Karpas-422 (cell line): Measurements from ENCODE around the gene CEP41. TPM values are rescaled to one million over a fixed set of nuclear protein-coding genes. Genes with fewer than 3 reads are reported as not detected.

ENCODE experiments used
- DNase-seq: peaks from one replicate; pipeline ENCODE4 v3.0.0-alpha.2; 2015
- H2AFZ ChIP-seq: fragments of 200-600 bp; sonication (generic); 2 replicates; pipeline ENCODE4 v1.6.1; 2014; ENCODE audit warnings: antibody characterized with exemption, low read length, mixed read lengths
- H3K27ac ChIP-seq: fragments of 200-600 bp; sonication (generic); 2 replicates; pipeline ENCODE4 v1.5.1; 2014; ENCODE audit warnings: mild to moderate bottlenecking, low read length, moderate library complexity
- H3K27me3 ChIP-seq: fragments of 200-600 bp; sonication (generic); 2 replicates; pipeline ENCODE4 v1.6.1; 2014; ENCODE audit warnings: low read length, mixed read lengths
- H3K36me3 ChIP-seq: fragments of 200-600 bp; sonication (generic); 2 replicates; pipeline ENCODE4 v1.6.1; 2014; ENCODE audit warnings: low read length, mixed read lengths; ENCODE audit not compliant: insufficient read depth
- H3K4me1 ChIP-seq: fragments of 200-600 bp; sonication (generic); 2 replicates; pipeline ENCODE4 v1.6.1; 2014; ENCODE audit warnings: mild to moderate bottlenecking, low read length, mixed read lengths
- H3K4me2 ChIP-seq: fragments of 200-600 bp; sonication (generic); 2 replicates; pipeline ENCODE4 v1.6.1; 2014; ENCODE audit warnings: low read length, low read depth, mild to moderate bottlenecking; ENCODE audit not compliant: poor library complexity, severe bottlenecking
- H3K4me3 ChIP-seq: fragments of 200-600 bp; sonication (generic); 2 replicates; pipeline ENCODE4 v1.5.1; 2014; ENCODE audit warnings: mild to moderate bottlenecking, antibody characterized with exemption, low read length, mixed read lengths
- H3K79me2 ChIP-seq: fragments of 200-600 bp; sonication (generic); 2 replicates; pipeline ENCODE4 v1.6.1; 2014; ENCODE audit warnings: mild to moderate bottlenecking, low read length, mixed read lengths
- H3K9ac ChIP-seq: fragments of 200-600 bp; sonication (generic); 2 replicates; pipeline ENCODE4 v1.6.0; 2014; ENCODE audit warnings: low read length
- H3K9me2 ChIP-seq: fragments of 200-600 bp; sonication (generic), shearing (Covaris generic); replicated peaks from 2 replicates; pipeline ENCODE4 v1.6.0; 2014; ENCODE audit warnings: mild to moderate bottlenecking, low read length, moderate library complexity; ENCODE audit not compliant: insufficient read depth
- H3K9me3 ChIP-seq: fragments of 300-700, 200-600 bp; sonication (generic); 2 replicates; pipeline ENCODE4 v1.6.1; 2014; ENCODE audit warnings: low read length, mixed read lengths
- H4K20me1 ChIP-seq: fragments of 200-600 bp; sonication (generic); 2 replicates; pipeline ENCODE4 v1.6.1; 2014; ENCODE audit warnings: mild to moderate bottlenecking, antibody characterized with exemption, low read length, low read depth; ENCODE audit not compliant: insufficient read depth
- total RNA-seq: library from RNA; depleted of rRNA; stranded (reverse); fragments of >200 nt; shearing (Covaris generic); gene quantifications from 2 replicates; pipeline ENCODE4 v1.2.3, GENCODE V29; 2014; ENCODE audit warnings: low replicate concordance; rRNA removed

CEP41 gene, protein sequence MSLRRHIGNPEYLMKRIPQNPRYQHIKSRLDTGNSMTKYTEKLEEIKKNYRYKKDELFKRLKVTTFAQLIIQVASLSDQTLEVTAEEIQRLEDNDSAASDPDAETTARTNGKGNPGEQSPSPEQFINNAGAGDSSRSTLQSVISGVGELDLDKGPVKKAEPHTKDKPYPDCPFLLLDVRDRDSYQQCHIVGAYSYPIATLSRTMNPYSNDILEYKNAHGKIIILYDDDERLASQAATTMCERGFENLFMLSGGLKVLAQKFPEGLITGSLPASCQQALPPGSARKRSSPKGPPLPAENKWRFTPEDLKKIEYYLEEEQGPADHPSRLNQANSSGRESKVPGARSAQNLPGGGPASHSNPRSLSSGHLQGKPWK
- 3.9 and 7.3 TPM in 2 replicates for total RNA-seq

DNA sequence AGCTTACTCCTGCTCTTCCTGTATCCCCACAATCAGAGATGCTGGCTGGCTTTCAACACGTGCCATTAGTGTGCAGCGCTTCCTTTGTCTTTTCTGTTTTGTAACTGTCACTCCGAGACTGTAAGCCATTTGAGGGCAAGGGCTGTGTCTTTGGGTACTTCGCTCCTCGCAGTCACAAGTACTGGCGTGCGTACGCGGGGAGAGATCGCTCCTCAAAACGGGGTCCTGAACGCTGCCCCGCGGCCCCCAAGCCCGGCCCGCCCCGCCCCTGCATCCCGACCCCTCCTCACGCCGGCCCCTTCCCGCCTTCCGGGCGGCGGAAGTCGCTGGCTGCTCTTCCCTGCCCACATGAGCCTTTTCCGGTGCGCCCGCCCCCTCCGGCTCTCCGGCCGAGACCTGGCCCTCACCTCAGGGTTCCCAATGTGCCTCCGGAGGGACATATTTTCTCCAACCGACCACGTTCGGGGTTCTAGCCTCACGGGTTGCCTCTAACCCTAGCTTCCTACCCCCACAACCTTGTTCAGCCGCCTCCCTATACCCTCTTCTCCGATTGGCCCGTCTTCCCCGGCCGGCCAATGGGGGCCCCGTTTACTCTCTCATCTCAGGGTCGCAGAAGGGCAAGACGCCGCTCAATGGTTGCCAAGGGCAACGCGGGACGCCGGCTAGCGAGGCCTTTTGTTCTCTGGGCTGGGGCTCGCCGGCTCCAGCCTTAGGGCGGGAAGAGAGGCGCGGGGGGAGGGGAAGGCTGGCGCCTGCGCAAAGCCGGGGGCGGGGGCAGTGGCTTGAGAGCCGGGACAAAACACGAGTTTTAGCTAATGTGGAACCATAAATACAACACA, at the start of gene CEP41:
TSS of gene CEP41 (minus strand) at position 490 of the 839 bp plus-strand sequence. CDS start at position 440, 50 bp downstream.
- no peaks in the 10 kb centered on the region for H3K9me2 ChIP-seq
- no peaks in the 10 kb centered on the region for H3K27me3 ChIP-seq
- peak within 1 kb of the TSS; percentile 84 for H3K4me2 ChIP-seq
- H3K36me3 ChIP-seq, result no peaks in the 10 kb centered on the region
- H2AFZ ChIP-seq, result peak within 1 kb of the TSS; percentile 85
- H3K9me3 ChIP-seq, result no peaks in the 10 kb centered on the region
- H3K9ac ChIP-seq, result peak within 1 kb of the TSS; percentile 82
- H3K4me1 ChIP-seq, result peaks cover 18% of the 10 kb centered on the region
- peak within 1 kb of the TSS; percentile 90 for H3K4me3 ChIP-seq
- H3K79me2 ChIP-seq, result no peaks in the 10 kb centered on the region
- peak within 1 kb of the TSS; percentile 48; the same call in 1 of the 2 replicates for H3K27ac ChIP-seq
- peak; percentile 98 for DNase-seq
- H4K20me1 ChIP-seq, result no peaks in the 10 kb centered on the region

- peaks cover 21% of the 10 kb centered on the region for H3K4me1 ChIP-seq
- H3K27ac ChIP-seq, result no peak overlapping the region
- no peaks in the 10 kb centered on the region for H3K27me3 ChIP-seq
- H3K9me2 ChIP-seq, result no peaks in the 10 kb centered on the region
- no peak overlapping the region for H3K4me2 ChIP-seq
- H2AFZ ChIP-seq, result no peak overlapping the region
- H3K9me3 ChIP-seq, result no peaks in the 10 kb centered on the region; the same call in 1 of the 2 replicates
- H3K9ac ChIP-seq, result no peak overlapping the region
- H4K20me1 ChIP-seq, result no peaks in the 10 kb centered on the region
- H3K79me2 ChIP-seq, result peaks cover 56% of the 10 kb centered on the region
- no peak for DNase-seq
- H3K4me3 ChIP-seq, result no peak overlapping the region
- H3K36me3 ChIP-seq, result no peaks in the 10 kb centered on the region
Observed at GRCh38 chr7:130490311-130490791, 49.5 kb upstream of the CEP41 start.

DNA sequence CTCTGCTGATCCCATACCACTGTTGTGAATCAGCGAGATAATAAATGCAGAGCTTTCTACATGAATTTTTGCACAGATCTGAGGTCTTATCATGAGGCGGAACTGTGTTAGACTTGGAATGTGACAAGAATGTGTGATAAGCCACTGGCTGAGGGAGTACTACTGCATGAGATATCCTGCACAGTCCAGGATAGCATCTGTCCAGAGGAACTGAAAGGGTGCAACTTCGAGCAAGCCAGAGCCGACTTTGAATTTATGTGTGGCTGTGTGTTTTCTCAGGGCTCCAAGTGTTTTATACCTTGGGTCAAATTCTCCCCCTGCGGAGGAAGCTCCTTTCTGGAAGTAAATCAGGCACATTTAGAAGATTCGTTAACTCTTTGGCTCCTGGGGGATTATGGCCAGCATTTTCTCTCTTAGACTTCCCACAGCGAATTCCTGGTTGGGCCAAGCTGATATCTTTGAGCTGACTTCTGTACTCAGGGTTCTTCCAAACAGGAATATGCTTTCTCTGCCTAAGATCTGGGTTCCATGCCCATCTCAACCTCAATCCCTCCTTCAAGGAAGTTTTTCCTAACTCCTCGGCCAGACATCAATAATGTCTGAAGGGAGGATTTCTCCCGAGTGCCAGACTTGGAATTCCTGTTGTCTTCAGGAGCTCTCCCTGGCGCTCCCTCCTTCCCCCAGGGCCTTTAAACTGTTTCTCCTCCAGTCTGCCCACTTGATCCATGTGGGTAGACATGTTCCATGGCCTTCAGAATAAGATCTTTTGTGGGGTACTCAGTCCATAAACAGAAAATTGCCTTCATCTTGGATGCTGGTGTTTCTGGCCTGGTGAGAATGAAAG, 48.5 kb upstream of the CEP41 start:
- Histone ChIP-seq H3K4me3 (no peak overlapping the region), H3K79me2 (peaks cover 50% of the 10 kb centered on the region), H3K27me3 (no peaks in the 10 kb centered on the region), H2AFZ (no peak overlapping the region), H3K9me2 (no peaks in the 10 kb centered on the region), H3K4me2 (no peak overlapping the region), H4K20me1 (no peaks in the 10 kb centered on the region), H3K9me3 (no peaks in the 10 kb centered on the region; the same call in 1 of the 2 replicates), H3K27ac (no peak overlapping the region), H3K4me1 (peaks cover 27% of the 10 kb centered on the region), H3K36me3 (no peaks in the 10 kb centered on the region), H3K9ac (no peak overlapping the region)
- DNase-seq, result no peak

- no peak for DNase-seq
- Histone ChIP-seq H3K9me3 (no peaks in the 10 kb centered on the region; the same call in 1 of the 2 replicates), H3K4me2 (no peak overlapping the region), H3K27ac (no peak overlapping the region), H3K27me3 (no peaks in the 10 kb centered on the region), H3K9ac (no peak overlapping the region), H4K20me1 (no peaks in the 10 kb centered on the region), H3K4me3 (no peak overlapping the region), H3K36me3 (no peaks in the 10 kb centered on the region), H3K9me2 (no peaks in the 10 kb centered on the region), H2AFZ (no peak overlapping the region), H3K4me1 (peaks cover 29% of the 10 kb centered on the region), H3K79me2 (peaks cover 45% of the 10 kb centered on the region)
Observed at GRCh38 chr7:130488392-130489139, 47.8 kb upstream of the CEP41 start.

DNA sequence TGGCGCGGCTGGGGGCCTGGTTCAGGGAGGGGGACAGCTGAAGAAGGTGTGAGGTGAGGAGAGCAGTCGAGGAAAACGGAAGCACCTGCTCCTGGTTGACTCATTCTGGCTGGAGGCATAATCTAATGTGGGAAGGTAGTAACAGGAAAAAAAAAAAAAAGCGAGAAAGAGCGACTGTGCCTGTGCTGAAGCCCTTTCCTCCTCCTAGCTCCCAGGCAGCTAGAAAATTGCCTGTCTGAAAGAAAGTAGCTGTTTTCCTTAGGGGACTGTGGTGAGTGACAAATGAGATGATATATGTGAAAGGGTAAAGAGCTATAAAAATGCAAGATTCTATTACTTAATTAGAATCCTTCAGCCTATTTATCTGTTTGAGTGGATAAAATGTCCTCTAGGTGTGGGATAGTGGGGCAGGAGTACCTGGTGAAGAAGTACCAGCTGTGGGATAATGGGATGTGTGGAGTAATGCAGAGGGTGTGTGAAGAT, 46.2 kb upstream of the CEP41 start:
- Histone ChIP-seq H2AFZ (peak overlapping the region; percentile 84), H3K27me3 (no peaks in the 10 kb centered on the region), H3K4me2 (peak overlapping the region; percentile 76), H3K4me1 (peaks cover 29% of the 10 kb centered on the region), H3K9me2 (no peaks in the 10 kb centered on the region), H4K20me1 (no peaks in the 10 kb centered on the region), H3K4me3 (peak overlapping the region; percentile 74), H3K79me2 (peaks cover 39% of the 10 kb centered on the region), H3K9me3 (no peaks in the 10 kb centered on the region), H3K9ac (peak overlapping the region; percentile 69), H3K36me3 (no peaks in the 10 kb centered on the region), H3K27ac (no peak overlapping the region)
- no peak for DNase-seq

- peak overlapping the region; percentile 84 for H2AFZ ChIP-seq
Observed at GRCh38 chr7:130486114-130486953, 45.5 kb upstream of the CEP41 start.

More at GRCh38 chr7:130486114-130486953, 45.5 kb upstream of the CEP41 start:
- peaks cover 36% of the 10 kb centered on the region for H3K79me2 ChIP-seq
- H3K9me2 ChIP-seq, result no peaks in the 10 kb centered on the region
- peak overlapping the region; percentile 76 for H3K4me2 ChIP-seq
- H3K36me3 ChIP-seq, result no peaks in the 10 kb centered on the region
- peak overlapping the region; percentile 69 for H3K9ac ChIP-seq
- H4K20me1 ChIP-seq, result no peaks in the 10 kb centered on the region
- H3K27me3 ChIP-seq, result no peaks in the 10 kb centered on the region
- peaks cover 29% of the 10 kb centered on the region for H3K4me1 ChIP-seq
- peak; percentile 94 for DNase-seq
- H3K4me3 ChIP-seq, result peak overlapping the region; percentile 74
- H3K9me3 ChIP-seq, result no peaks in the 10 kb centered on the region
- no peak overlapping the region for H3K27ac ChIP-seq
